CD14-positive monocyte (primary cell): ENCODE data around the gene MYOM1. TPM values are rescaled to one million over a fixed set of nuclear protein-coding genes. Genes with fewer than 3 reads are reported as not detected.

Experiments used
- DNase-seq, 3 donors: peaks; one replicate each; pipeline ENCODE4 v3.0.0-alpha.2; 2011 to 2022
- H2AFZ ChIP-seq: 2 replicates; pipeline ENCODE4 v1.6.0; 2012; ENCODE audit warnings: mild to moderate bottlenecking, low read depth, low read length, inconsistent platforms; ENCODE audit not compliant: insufficient read depth, poor library complexity, severe bottlenecking
- H3K27ac ChIP-seq, 2 donors: 1 replicate in 1 of 2; 2 replicates in 1 of 2; pipeline ENCODE4 v1.5.1; 2012 to 2013; ENCODE audit warnings: low read length in 2 of 2, control low read depth in 1 of 2, inconsistent platforms in 1 of 2, low read depth in 1 of 2, mild to moderate bottlenecking in 1 of 2
- H3K27me3 ChIP-seq, 2 donors: one replicate each; pipeline versions ENCODE4 v1.6.0 to v1.6.1; 2011 to 2013; ENCODE audit warnings: low read length in 2 of 2; ENCODE audit not compliant: control insufficient read depth in 2 of 2, insufficient read depth in 2 of 2
- H3K36me3 ChIP-seq, 2 donors: replicated peaks in 1 of 2; 1 replicate in 1 of 2; 2 replicates in 1 of 2; pipeline versions ENCODE4 v1.5.1 to v1.6.1; 2012 to 2013; ENCODE audit warnings: low read length in 2 of 2, control low read depth in 1 of 2, inconsistent platforms in 1 of 2, mild to moderate bottlenecking in 1 of 2; ENCODE audit not compliant: insufficient read depth in 2 of 2, control insufficient read depth in 1 of 2
- H3K4me1 ChIP-seq, 2 donors: 1 replicate in 1 of 2; 2 replicates in 1 of 2; pipeline versions ENCODE4 v1.5.1 to v1.6.1; 2012 to 2013; ENCODE audit warnings: low read length in 2 of 2, control low read depth in 1 of 2, inconsistent platforms in 1 of 2, mild to moderate bottlenecking in 1 of 2, moderate library complexity in 1 of 2; ENCODE audit not compliant: insufficient read depth in 2 of 2, control insufficient read depth in 1 of 2
- H3K4me2 ChIP-seq: replicated peaks from 2 replicates; pipeline ENCODE3; 2012; ENCODE audit warnings: low read length, moderate library complexity, mild to moderate bottlenecking; ENCODE audit not compliant: poor library complexity, severe bottlenecking; ENCODE audit errors: extremely low read depth
- H3K4me3 ChIP-seq, 3 experiments: fragments of 200-600 bp in 1 of 3; sonication (generic) in 1 of 3; replicated peaks in 1 of 3; 1 replicate in 2 of 3; 2 replicates in 1 of 3; pipeline ENCODE4 v1.5.1; 2011 to 2013; ENCODE audit warnings: low read length in 3 of 3, mild to moderate bottlenecking in 3 of 3, control low read depth in 2 of 3, low read depth in 2 of 3, inconsistent platforms in 1 of 3, moderate library complexity in 1 of 3
- H3K79me2 ChIP-seq: 2 replicates; pipeline ENCODE4 v1.6.0; 2012; ENCODE audit warnings: mild to moderate bottlenecking, control low read depth, inconsistent platforms, low read length, moderate library complexity; ENCODE audit not compliant: insufficient read depth
- H3K9ac ChIP-seq: 2 replicates; pipeline ENCODE4 v1.6.0; 2017; ENCODE audit warnings: low read length, mild to moderate bottlenecking; ENCODE audit not compliant: insufficient read depth, poor library complexity, severe bottlenecking
- H3K9me3 ChIP-seq, 2 donors: replicated peaks in 1 of 2; 1 replicate in 1 of 2; 2 replicates in 1 of 2; pipeline versions ENCODE4 v1.5.1 to v1.6.1; 2012 to 2013; ENCODE audit warnings: low read length in 2 of 2, control low read depth in 1 of 2; ENCODE audit not compliant: control insufficient read depth in 1 of 2, insufficient read depth in 1 of 2
- H4K20me1 ChIP-seq: 2 replicates; pipeline ENCODE4 v1.6.0; 2012; ENCODE audit warnings: mild to moderate bottlenecking, low read length, control low read depth, moderate library complexity; ENCODE audit not compliant: insufficient read depth
- H3K27ac Mint-ChIP-seq, 7 donors: one replicate each; pipeline ENCODE4 v1.8.0; 2020; ENCODE audit warnings: mild to moderate bottlenecking in 7 of 7, mixed read lengths in 7 of 7, moderate library complexity in 6 of 7, inconsistent platforms in 2 of 7
- H3K27me3 Mint-ChIP-seq, 3 donors: one replicate each; pipeline ENCODE4 v1.8.0; 2021 to 2022; ENCODE audit warnings: low read depth in 3 of 3, mild to moderate bottlenecking in 3 of 3, mixed read lengths in 3 of 3, moderate library complexity in 3 of 3, inconsistent platforms in 1 of 3
- H3K36me3 Mint-ChIP-seq, 2 donors: one replicate each; pipeline ENCODE4 v1.8.0; 2020; ENCODE audit warnings: mixed read lengths in 2 of 2, inconsistent platforms in 1 of 2, mild to moderate bottlenecking in 1 of 2
- H3K4me1 Mint-ChIP-seq: one replicate; pipeline ENCODE4 v1.8.0; 2020; ENCODE audit warnings: mild to moderate bottlenecking, mixed read lengths
- H3K4me3 Mint-ChIP-seq, 2 donors: one replicate each; pipeline ENCODE4 v1.8.0; 2020; ENCODE audit warnings: mild to moderate bottlenecking in 2 of 2, mixed read lengths in 2 of 2, moderate library complexity in 1 of 2
- H3K9me3 Mint-ChIP-seq, 7 donors: one replicate each; pipeline ENCODE4 v1.8.0; 2020 to 2022; ENCODE audit warnings: mixed read lengths in 7 of 7, mild to moderate bottlenecking in 6 of 7, moderate library complexity in 6 of 7, inconsistent platforms in 2 of 7
- CTCF ChIP-seq: fragments of 200-600 bp; IDR thresholded peaks from one replicate; pipeline ENCODE4 v1.8.0; 2022; ENCODE audit warnings: antibody characterized with exemption, mild to moderate bottlenecking
- WGBS: methylation state at CpG from one replicate; pipeline ENCODE4 v1.1.5; 2013; ENCODE audit warnings: missing lambda C conversion rate; ENCODE audit not compliant: insufficient coverage; 5-methylcytosine and 5-hydroxymethylcytosine counted together
- intact Hi-C, 2 donors: fragments of 100-400 bp; cut with micrococcal nuclease; formaldehyde crosslinking; loops; one replicate each; pipeline versions ENCODE4 v1.15.0 to v1.15.1; 2023
- polyA plus RNA-seq, 3 donors: library from polyadenylated mRNA; depleted of rRNA in 1 of 3; unstranded in 2 of 3; stranded (reverse) in 1 of 3; fragments of 300-500 nt in 2 of 3; fragments of >200 nt in 1 of 3; fragmentation: Illumina TruSeq in 2 of 3; gene quantifications; 1 replicate in 2 of 3; 2 replicates in 1 of 3; pipeline ENCODE4 v1.2.3, GENCODE V29; 2012 to 2021

Gene MYOM1
- polyA plus RNA-seq, 3 donors = 0.05 to 0.95 (median 0.22) TPM

GRCh38 chr18:3151399-3152264 is 68.1 kb downstream of the MYOM1 start:
- H3K27me3 Mint-ChIP-seq = peaks cover 0 to 4% (median 0%) of the 10 kb centered on the region in 3 donors
- peak; percentile 88 for TF ChIP-seq CTCF
- H3K4me3 ChIP-seq = no peak overlapping the region
- no peak overlapping the region for H3K4me2 ChIP-seq
- no CpG with 5 or more reads among the region's 18 CpGs for WGBS
- H3K9ac ChIP-seq = no peak overlapping the region
- H3K4me3 Mint-ChIP-seq = no peak overlapping the region
- H3K27ac Mint-ChIP-seq = no peak overlapping the region
- peaks cover 0 to 1% (median 0%) of the 10 kb centered on the region in 7 donors for H3K9me3 Mint-ChIP-seq
- H3K79me2 ChIP-seq = no peaks in the 10 kb centered on the region
- H3K4me1 ChIP-seq = no peaks in the 10 kb centered on the region
- no peaks in the 10 kb centered on the region for H3K36me3 Mint-ChIP-seq
- intact Hi-C loops = loop anchor here in 1 of 2 donors (5.0 kb wide), 1 partner anchor 219 kb away; no protein-coding TSS in a partner anchor
- H3K9me3 ChIP-seq = no peaks in the 10 kb centered on the region
- H4K20me1 ChIP-seq = no peaks in the 10 kb centered on the region
- H3K27ac ChIP-seq = no peak overlapping the region
- no peaks in the 10 kb centered on the region for H3K36me3 ChIP-seq
- peaks cover 3% of the 10 kb centered on the region for H3K4me1 Mint-ChIP-seq
- no peaks in the 10 kb centered on the region for H3K27me3 ChIP-seq
- DNase-seq = peak; percentile 28 to 62 (median 46)
- H2AFZ ChIP-seq = no peak overlapping the region

- Mint-ChIP-seq H3K9me3 (peaks cover 0 to 1% (median 0%) of the 10 kb centered on the region in 7 donors), H3K4me1 (peaks cover 3% of the 10 kb centered on the region), H3K27ac (no peak overlapping the region), H3K4me3 (no peak overlapping the region), H3K27me3 (peaks cover 0 to 1% (median 0%) of the 10 kb centered on the region in 3 donors), H3K36me3 (no peaks in the 10 kb centered on the region)
- Histone ChIP-seq H3K79me2 (no peaks in the 10 kb centered on the region), H3K9me3 (no peaks in the 10 kb centered on the region), H4K20me1 (no peaks in the 10 kb centered on the region), H3K9ac (no peak overlapping the region), H3K36me3 (no peaks in the 10 kb centered on the region), H3K27me3 (no peaks in the 10 kb centered on the region), H3K4me1 (no peaks in the 10 kb centered on the region), H2AFZ (no peak overlapping the region), H3K27ac (no peak overlapping the region), H3K4me2 (no peak overlapping the region), H3K4me3 (no peak overlapping the region)
- no CpG with 5 or more reads among the region's 2 CpGs for WGBS
- no peak for DNase-seq
- intact Hi-C loops = loop anchor here in 1 of 2 donors (5.0 kb wide), 1 partner anchor 218 kb away; no protein-coding TSS in a partner anchor
- no peak for TF ChIP-seq CTCF
Measured at GRCh38 chr18:3150688-3151087, 69.1 kb downstream of the MYOM1 start.
